Measurements from ENCODE around the gene CCDC69. TPM values are rescaled to one million over a fixed set of nuclear protein-coding genes. Genes with fewer than 3 reads are reported as not detected.
A peak's percentile ranks its signal among the peaks of the same experiment; 100 is the strongest.

CCDC69 gene
- 3.0 and 3.2 TPM in 2 replicates for polyA plus RNA-seq (2011; rRNA removed)
- 0.91 and 2.1 TPM in 2 replicates for polyA plus RNA-seq (2012; cell fraction: cytosol; rRNA removed)
- polyA plus RNA-seq (2012; cell fraction: nucleus; rRNA removed): 0.42 and 0.49 TPM in 2 replicates
- 2.1 to 3.1 TPM (median 2.9 TPM) in 3 replicates for polyA plus RNA-seq (2017; fragmentation: RNase III; extraction: RNeasy Plus Mini Kit Qiagen cat#74134 plus additional on column Dnase treatment)
- polyA minus RNA-seq (2011; rRNA and poly(A)+ RNA removed): 1.4 and 2.8 TPM in 2 replicates

GRCh38 chr5:151223447-151224264, at the start of gene CCDC69:
Gene CCDC69, minus strand, starts transcription at chr5:151224092. Its CDS starts 122 bp downstream, at chr5:151223970.
- ATAC-seq: peak; percentile 92 to 97
- H3K4me2 ChIP-seq: peak within 1 kb of the TSS; percentile 93
- WGBS (ENCODE audit: missing lambda C conversion rate): 4% methylated on average over 42 of the region's 58 CpGs
- ChIA-PET POLR2A (interaction anchor here (0.5 to 1.5 kb wide), 4 partner anchors 12 to 548 kb away, joined by 4 to 11 read pairs (median 6); partner anchors contain the start of genes G3BP1 and GM2A), CTCF (interaction anchor here (0.6 to 2.7 kb wide), 12 partner anchors 9 to 446 kb away, joined by 3 to 8 read pairs (median 4); no protein-coding TSS in a partner anchor)
- peak; percentile 68 to 91 for DNase-seq (ENCODE audit: low read depth in 1 of 2, low spot score in 1 of 2)
- H3K9me3 ChIP-seq: no peaks in the 10 kb centered on the region
- peak within 1 kb of the TSS; percentile 80 for H3K4me3 ChIP-seq
- H3K27ac ChIP-seq: peak within 1 kb of the TSS; percentile 71 to 83
- no peaks in the 10 kb centered on the region for H3K4me1 ChIP-seq
- peak; percentile 9; the same call in 1 of the 3 replicates for TF ChIP-seq CTCF (IDR thresholded peaks at IDR 0.05)
- 0 out of 2 replicates have a peak, but pooled peaks have one; percentile 12 for TF ChIP-seq POLR2A (IDR thresholded peaks at IDR 0.05; ENCODE audit: low read length)
- peak; percentile 82 for TF ChIP-seq ZFP36 (IDR thresholded peaks at IDR 0.05; ENCODE audit: borderline replicate concordance, partially characterized antibody)
- TF ChIP-seq MAX (IDR thresholded peaks at IDR 0.05): peak; percentile 20; the same call in 1 of the 2 replicates
- peak; percentile 82 for TF ChIP-seq KDM1A (IDR thresholded peaks at IDR 0.05; ENCODE audit: low read depth)
- no peak for TF ChIP-seq JUNB (IDR thresholded peaks at IDR 0.05)
- TF ChIP-seq EP300 (IDR thresholded peaks at IDR 0.05): no peak
- no peak for TF ChIP-seq NPAS2 (CRISPR knock-in tag; IDR thresholded peaks at IDR 0.05; ENCODE audit: borderline replicate concordance)
- peak; percentile 27; the same call in 1 of the 2 replicates for TF ChIP-seq PHF8 (IDR thresholded peaks at IDR 0.05; ENCODE audit: borderline replicate concordance, low read depth)
- no peak for TF ChIP-seq TP53 (CRISPR knock-in tag; IDR thresholded peaks at IDR 0.05)
- TF ChIP-seq USF2 (IDR thresholded peaks at IDR 0.05): no peak
- no peak for FAIRE-seq

- CTCF ChIA-PET: interaction anchor here (1.1 kb wide), 1 partner anchor 12 kb away, joined by 3 read pairs; no protein-coding TSS in a partner anchor
- FAIRE-seq (no peak), ATAC-seq (no peak), DNase-seq (ENCODE audit: low read depth in 1 of 2, low spot score in 1 of 2) (no peak)
- Histone ChIP-seq H3K4me3 (no peak overlapping the region), H3K27ac (no peak overlapping the region), H3K9me3 (no peaks in the 10 kb centered on the region), H3K4me1 (no peaks in the 10 kb centered on the region), H3K4me2 (no peak overlapping the region)
- POLR2A ChIA-PET: no interaction called here
- TF ChIP-seq HDAC2 (IDR thresholded peaks at IDR 0.05) (no peak), MAFK (IDR thresholded peaks at IDR 0.05; ENCODE audit: partially characterized antibody) (no peak), REST (IDR thresholded peaks at IDR 0.05) (no peak), JUNB (IDR thresholded peaks at IDR 0.05) (no peak), TFCP2L1 (CRISPR knock-in tag; IDR thresholded peaks at IDR 0.05) (no peak), POLR2AphosphoS2 (conservative IDR thresholded peaks at IDR 0.05; ENCODE audit: low read length) (no peak), MAZ (IDR thresholded peaks at IDR 0.05; ENCODE audit: borderline replicate concordance, low read depth, low read length) (no peak), RFX5 (IDR thresholded peaks at IDR 0.05) (no peak)
Observed at GRCh38 chr5:151271336-151271735, 47.4 kb upstream of the CCDC69 start.
